Retinal pigment epithelial cell (primary cell): ENCODE results near the gene FRMD3.

Source experiments
- DNase-seq: peaks from one replicate; pipeline ENCODE4 v3.0.0-alpha.2; 2010; ENCODE audit warnings: low read depth
- H3K4me3 ChIP-seq: 2 replicates; pipeline ENCODE4 v1.5.1; 2011; ENCODE audit warnings: mild to moderate bottlenecking, low read length, control low read depth, moderate library complexity
- TF ChIP-seq, protein P1 (sequence below): conservative IDR thresholded peaks from 2 replicates; pipeline ENCODE4 v1.5.1; 2011; ENCODE audit warnings: low read depth, low read length, control low read depth, inconsistent platforms

The FRMD3 gene

DNA sequence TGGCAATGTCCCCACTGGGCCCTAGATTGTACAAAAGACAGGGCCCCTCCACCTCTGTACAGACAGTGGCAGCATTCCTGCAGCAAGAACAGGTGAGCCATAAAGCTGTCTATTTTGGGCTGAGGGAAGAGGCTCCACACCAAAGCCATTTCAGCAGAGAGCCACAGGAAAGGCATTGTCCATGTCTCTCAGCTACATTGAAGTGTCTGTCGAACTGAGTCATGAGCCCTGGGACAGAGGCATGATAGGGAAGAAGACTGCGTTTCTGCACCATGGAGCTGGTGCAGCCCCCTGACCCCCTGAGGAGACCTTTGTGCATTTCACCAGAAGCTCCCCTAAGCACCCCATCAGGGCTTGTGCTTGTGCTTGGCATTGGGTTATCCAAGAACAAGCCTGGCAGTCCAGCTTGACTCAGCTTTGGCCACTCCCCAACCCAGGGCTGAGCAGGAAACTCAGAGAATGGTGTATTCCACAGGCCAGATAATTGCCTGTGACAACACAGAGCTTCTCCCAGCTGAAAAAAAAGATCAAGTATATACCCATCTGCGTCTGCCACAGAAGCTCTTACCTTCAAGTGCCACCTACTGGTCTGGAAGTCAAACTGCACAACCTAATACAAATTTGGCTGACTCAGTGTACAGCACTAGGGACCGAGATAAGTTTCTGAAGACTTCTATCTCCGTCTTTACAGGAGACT lies 5.9 kb upstream of the FRMD3 start:
- TF ChIP-seq, protein P1, sequence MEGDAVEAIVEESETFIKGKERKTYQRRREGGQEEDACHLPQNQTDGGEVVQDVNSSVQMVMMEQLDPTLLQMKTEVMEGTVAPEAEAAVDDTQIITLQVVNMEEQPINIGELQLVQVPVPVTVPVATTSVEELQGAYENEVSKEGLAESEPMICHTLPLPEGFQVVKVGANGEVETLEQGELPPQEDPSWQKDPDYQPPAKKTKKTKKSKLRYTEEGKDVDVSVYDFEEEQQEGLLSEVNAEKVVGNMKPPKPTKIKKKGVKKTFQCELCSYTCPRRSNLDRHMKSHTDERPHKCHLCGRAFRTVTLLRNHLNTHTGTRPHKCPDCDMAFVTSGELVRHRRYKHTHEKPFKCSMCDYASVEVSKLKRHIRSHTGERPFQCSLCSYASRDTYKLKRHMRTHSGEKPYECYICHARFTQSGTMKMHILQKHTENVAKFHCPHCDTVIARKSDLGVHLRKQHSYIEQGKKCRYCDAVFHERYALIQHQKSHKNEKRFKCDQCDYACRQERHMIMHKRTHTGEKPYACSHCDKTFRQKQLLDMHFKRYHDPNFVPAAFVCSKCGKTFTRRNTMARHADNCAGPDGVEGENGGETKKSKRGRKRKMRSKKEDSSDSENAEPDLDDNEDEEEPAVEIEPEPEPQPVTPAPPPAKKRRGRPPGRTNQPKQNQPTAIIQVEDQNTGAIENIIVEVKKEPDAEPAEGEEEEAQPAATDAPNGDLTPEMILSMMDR: peak; percentile 86
- H3K4me3 ChIP-seq: no peak overlapping the region
- DNase-seq: peak; percentile 13

- H3K4me3 ChIP-seq: peak overlapping the region; percentile 37
- TF ChIP-seq, protein P1: no peak
- no peak for DNase-seq
These were observed 663 bp upstream of the FRMD3 start for GRCh38 chr9:83538890-83539238.

DNA sequence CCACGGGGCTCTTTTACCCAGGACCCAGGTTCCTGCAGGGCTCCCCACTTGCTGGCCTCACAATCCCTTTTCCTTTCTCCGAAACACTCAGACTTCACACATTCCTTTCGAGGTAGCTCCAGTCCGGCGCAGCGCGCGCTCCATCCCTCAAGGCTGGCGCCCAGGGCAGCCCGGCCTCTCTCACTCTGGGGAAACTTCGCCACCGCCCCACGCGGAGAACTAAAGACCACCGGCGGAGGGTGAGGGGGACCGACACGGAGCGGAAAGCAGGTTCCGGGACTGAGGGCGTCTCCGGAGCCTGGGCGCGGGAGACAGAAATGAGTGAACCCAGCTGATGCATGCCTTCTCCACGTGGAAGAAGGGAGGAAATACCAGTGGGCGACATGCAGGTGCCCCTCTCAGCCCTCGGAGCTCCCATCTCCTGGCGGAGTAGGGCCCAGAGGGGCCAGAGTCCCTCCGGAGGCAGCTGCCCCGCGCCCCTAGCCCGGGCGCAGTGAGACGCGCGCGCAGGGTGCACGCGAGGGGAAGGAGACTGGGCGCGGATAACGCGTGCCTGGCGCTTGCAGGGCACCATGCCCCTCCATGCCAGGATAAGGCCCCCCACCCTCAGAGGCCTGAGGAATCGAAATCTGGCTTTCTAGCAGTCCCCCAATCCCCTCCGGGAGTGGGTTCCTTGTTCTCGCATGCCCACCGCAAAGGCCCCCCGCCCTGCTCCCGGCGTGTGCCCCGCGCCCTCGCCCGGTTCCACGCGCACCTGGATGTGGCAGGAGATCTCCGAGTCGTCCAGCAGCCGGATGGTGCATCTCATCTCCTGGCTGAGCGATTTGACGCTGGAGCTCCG lies 650 bp downstream of the FRMD3 start:
- TF ChIP-seq, protein P1: no peak
- no peak for DNase-seq
- peak overlapping the region; percentile 20 for H3K4me3 ChIP-seq

DNA sequence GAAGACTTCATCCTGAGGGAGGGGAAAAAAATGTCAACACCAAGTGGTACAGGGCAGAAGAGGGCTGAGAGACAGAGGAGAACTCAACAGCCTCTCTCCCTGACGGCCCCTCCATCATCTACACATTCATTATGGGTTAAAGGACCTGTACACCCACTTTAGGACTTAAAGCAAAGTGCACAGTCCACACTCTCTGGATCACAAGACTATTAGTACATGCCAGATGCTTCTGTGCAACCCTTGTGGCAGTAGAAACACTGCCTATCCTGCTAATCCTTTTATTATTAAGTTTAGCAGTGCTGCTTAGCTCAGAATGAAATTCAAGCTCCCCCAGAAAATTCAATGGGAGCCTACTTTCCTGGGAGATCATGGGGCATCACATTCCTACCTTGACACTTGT lies 1.9 kb downstream of the FRMD3 start:
- H3K4me3 ChIP-seq: no peak overlapping the region
- DNase-seq: peak; percentile 30
- TF ChIP-seq, protein P1: no peak

- DNase-seq: no peak
- TF ChIP-seq, protein P1: no peak
- no peak overlapping the region for H3K4me3 ChIP-seq
These were observed 2.5 kb downstream of the FRMD3 start for GRCh38 chr9:83535736-83536135.

- TF ChIP-seq, protein P1: no peak
- DNase-seq: no peak
These were observed 4.9 kb downstream of the FRMD3 start for GRCh38 chr9:83533296-83533695.

DNA sequence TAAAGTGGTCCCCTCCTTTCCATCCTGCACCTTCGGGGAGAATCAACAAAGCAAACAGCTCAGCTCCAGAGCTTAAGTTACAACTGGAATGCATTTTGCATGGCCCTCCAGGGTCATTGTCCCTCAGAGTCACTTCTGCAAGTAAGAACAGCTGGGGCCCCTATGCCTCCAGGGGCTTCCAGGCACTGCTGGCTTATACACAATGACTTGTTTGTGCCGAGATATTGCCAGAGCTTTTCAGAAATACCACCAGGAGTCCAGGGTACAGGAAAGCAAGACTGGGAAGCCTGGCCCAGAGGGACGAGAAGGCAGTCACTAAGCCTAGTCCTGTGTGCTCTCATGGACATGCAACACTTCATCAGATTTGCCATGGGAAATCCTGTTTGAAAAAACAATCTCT lies 11.3 kb downstream of the FRMD3 start:
- no peak overlapping the region for H3K4me3 ChIP-seq
- no peak for DNase-seq
- TF ChIP-seq, protein P1: no peak

More at GRCh38 chr9:83533296-83533695, 4.9 kb downstream of the FRMD3 start:
- H3K4me3 ChIP-seq: no peak overlapping the region
